IPS-NIHi11 (cell line): ENCODE measurements around the gene RHOF.
A peak's percentile ranks its signal among the peaks of the same experiment; 100 is the strongest.

Experiments used
- DNase-seq: peaks from one replicate; pipeline ENCODE4 v3.0.0; 2012; ENCODE audit warnings: mixed read lengths, low spot score

RHOF gene

GRCh38 chr12:121819212-121819949 lies 25.9 kb upstream of the RHOF start:
- DNase-seq = no peak

- DNase-seq = no peak
Measured at GRCh38 chr12:121817648-121818043, 24.2 kb upstream of the RHOF start.

- DNase-seq = no peak
Measured at GRCh38 chr12:121816925-121817647, 23.6 kb upstream of the RHOF start.

- DNase-seq = no peak
Measured at GRCh38 chr12:121815263-121815662, 21.8 kb upstream of the RHOF start.

GRCh38 chr12:121814429-121815119 lies 21.1 kb upstream of the RHOF start:
- no peak for DNase-seq

GRCh38 chr12:121813951-121814350 lies 20.5 kb upstream of the RHOF start:
- no peak for DNase-seq

- DNase-seq = no peak
Measured at GRCh38 chr12:121812921-121813896, 19.7 kb upstream of the RHOF start.

- peak; percentile 95 for DNase-seq
Measured at GRCh38 chr12:121812320-121812871, 18.9 kb upstream of the RHOF start.

- DNase-seq = peak; percentile 92
Measured at GRCh38 chr12:121811434-121812319, 18.2 kb upstream of the RHOF start.

- no peak for DNase-seq
Measured at GRCh38 chr12:121810833-121811433, 17.4 kb upstream of the RHOF start.

GRCh38 chr12:121810234-121810817 lies 16.8 kb upstream of the RHOF start:
- DNase-seq = no peak

GRCh38 chr12:121809712-121810116 lies 16.2 kb upstream of the RHOF start:
- no peak for DNase-seq

- DNase-seq = no peak
Measured at GRCh38 chr12:121808623-121809022, 15.1 kb upstream of the RHOF start.

- no peak for DNase-seq
Measured at GRCh38 chr12:121807642-121808347, 14.3 kb upstream of the RHOF start.

GRCh38 chr12:121806546-121807423 lies 13.3 kb upstream of the RHOF start:
- DNase-seq = no peak

- no peak for DNase-seq
Measured at GRCh38 chr12:121806009-121806545, 12.6 kb upstream of the RHOF start.

GRCh38 chr12:121805171-121806008 lies 11.9 kb upstream of the RHOF start:
- DNase-seq = no peak
